Renal cortical epithelial cell (primary cell): ENCODE results near the gene BIN1. TPM values are rescaled to one million over a fixed set of nuclear protein-coding genes. Genes with fewer than 3 reads are reported as not detected.

Experiments used
- DNase-seq: peaks from one replicate; pipeline ENCODE4 v3.0.0-alpha.2; 2011; ENCODE audit warnings: low read depth
- total RNA-seq: library from RNA; depleted of rRNA; stranded (reverse); fragments of >200 nt; gene quantifications from 2 replicates; pipeline ENCODE4 v1.2.3, GENCODE V29; 2014

The BIN1 gene
- total RNA-seq, 1 donor from 2014 or later: 201 TPM

DNA sequence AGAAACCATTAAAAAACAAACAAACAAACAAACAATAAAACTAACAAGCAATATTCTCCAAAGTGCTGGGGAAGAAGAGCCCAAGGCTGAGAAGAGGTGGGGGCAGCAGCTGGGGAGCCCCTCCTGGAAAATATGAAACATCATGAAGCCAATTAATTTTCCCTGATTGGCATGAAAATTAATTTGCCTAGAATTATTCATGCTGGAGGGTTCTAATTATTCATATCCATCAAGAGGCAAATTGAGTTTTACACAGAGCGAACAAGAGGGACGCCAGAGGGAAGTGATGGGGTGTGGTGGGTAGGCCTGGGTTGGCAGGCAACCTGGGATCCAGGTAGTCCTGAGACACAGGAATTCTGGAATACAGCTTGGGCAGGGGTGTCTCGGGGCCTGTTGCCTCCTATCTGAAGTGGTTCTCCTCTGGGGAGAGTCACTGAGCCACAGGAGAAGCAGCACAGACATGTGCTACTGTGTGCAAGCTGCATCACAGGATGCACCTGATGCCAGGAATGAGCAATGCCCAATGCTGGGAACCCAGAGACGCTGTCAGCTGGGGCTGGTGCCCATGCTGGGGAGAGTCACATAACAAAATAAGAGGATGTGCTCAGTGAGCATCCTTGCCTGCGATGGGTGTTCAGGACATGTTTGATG, 107.7 kb downstream of the BIN1 start:
- DNase-seq: no peak

DNA sequence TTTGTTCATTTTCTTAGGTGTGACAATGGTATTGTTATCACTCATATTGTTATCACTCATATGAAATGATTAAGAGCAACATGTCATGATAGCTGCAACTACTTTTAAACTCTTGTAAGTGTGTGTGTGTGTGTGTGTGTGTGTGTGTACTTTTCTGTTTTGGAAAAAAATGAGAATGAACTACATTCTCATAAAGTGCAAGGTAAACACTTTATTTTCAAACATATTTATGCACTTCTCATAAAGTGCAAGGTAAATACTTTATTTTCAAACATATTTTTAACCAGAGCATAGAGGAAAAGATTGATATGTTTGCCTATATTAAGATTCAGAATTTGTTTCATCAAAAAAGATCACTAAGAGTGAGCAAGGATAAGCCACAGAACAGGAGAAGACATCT, 108.5 kb downstream of the BIN1 start:
- DNase-seq: no peak

Other genes starting within 250 kb of the BIN1 start
- not detected in 2 replicates for gene TEX51, start 208.3 kb downstream of the BIN1 start, total RNA-seq
- 1.5 and 1.7 TPM in 2 replicates for gene CYP27C1, start 113.1 kb upstream of the BIN1 start, total RNA-seq
- 29.9 and 50.9 TPM in 2 replicates for gene ERCC3, start 187.0 kb upstream of the BIN1 start, total RNA-seq